Measurements from ENCODE around the gene TYSND1. TPM values are rescaled to one million over a fixed set of nuclear protein-coding genes. Genes with fewer than 3 reads are reported as not detected.
A peak's percentile ranks its signal among the peaks of the same experiment; 100 is the strongest.
"Not testable (repeated sequence)": the region's sequence is repeated elsewhere in the genome, so short reads cannot be mapped to it uniquely, and the experiment has no call there.

Gene TYSND1
- total RNA-seq, 2 experiments from 2014 or later: 9.3 to 9.8 TPM

- H3K27me3 Mint-ChIP-seq: no peaks in the 10 kb centered on the region
- peaks cover 55% of the 10 kb centered on the region for H3K4me1 Mint-ChIP-seq
- no peaks in the 10 kb centered on the region for H3K9me3 Mint-ChIP-seq
- H3K27ac Mint-ChIP-seq: peak overlapping the region; percentile 40
- ChIA-PET POLR2A (interaction anchor here (0.7 to 2.2 kb wide), 3 partner anchors 8 to 16 kb away, joined by 3 to 15 read pairs (median 9); partner anchors contain the start of genes SAR1A and TYSND1), CTCF (interaction anchor here (0.9 to 3.6 kb wide), 4 partner anchors 12 to 202 kb away, joined by 3 to 47 read pairs (median 4); partner anchors contain the start of gene TYSND1)
- H3K4me3 Mint-ChIP-seq: no peak overlapping the region
- peaks cover 71% of the 10 kb centered on the region for H3K36me3 Mint-ChIP-seq (ENCODE audit: low read depth)
- no peak for DNase-seq
Measured at GRCh38 chr10:70162151-70162891, 15.8 kb upstream of the TYSND1 start.

- ChIA-PET CTCF (interaction anchor here (1.3 to 3.6 kb wide), 2 partner anchors 14 to 45 kb away, joined by 3 to 47 read pairs; partner anchors contain the start of gene TYSND1), POLR2A (interaction anchor here (0.7 to 2.2 kb wide), 2 partner anchors 9 to 15 kb away, joined by 3 to 9 read pairs; partner anchors contain the start of gene SAR1A)
- Mint-ChIP-seq H3K9me3 (no peaks in the 10 kb centered on the region), H3K27me3 (no peaks in the 10 kb centered on the region), H3K4me3 (no peak overlapping the region), H3K27ac (no peak overlapping the region), H3K4me1 (peaks cover 46% of the 10 kb centered on the region), H3K36me3 (ENCODE audit: low read depth) (peaks cover 77% of the 10 kb centered on the region)
- DNase-seq: no peak
Measured at GRCh38 chr10:70160798-70161197, 14.3 kb upstream of the TYSND1 start.

DNA sequence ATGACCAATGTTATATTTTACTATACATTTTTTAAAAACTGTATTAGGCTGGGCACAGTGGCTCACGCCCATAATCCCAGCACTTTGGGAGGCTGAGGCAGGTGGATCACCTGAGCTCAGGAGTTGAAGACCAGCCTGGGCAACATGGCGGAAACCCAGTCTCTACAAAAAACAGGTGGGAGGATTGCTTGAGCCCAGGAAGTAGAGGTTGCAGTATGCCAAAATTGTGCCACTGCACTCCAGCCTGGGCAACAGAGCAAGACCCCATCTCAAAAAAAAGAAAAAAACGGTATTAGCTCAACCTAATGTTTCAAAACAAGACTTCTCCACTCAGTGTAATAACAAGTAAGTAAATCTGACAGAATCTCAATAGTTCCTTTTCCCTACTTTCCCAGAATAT, 12.9 kb upstream of the TYSND1 start:
- H3K4me1 Mint-ChIP-seq: peaks cover 36% of the 10 kb centered on the region
- H3K9me3 Mint-ChIP-seq, POLR2A ChIA-PET, DNase-seq, H3K27me3 Mint-ChIP-seq, H3K27ac Mint-ChIP-seq, H3K4me3 Mint-ChIP-seq: not testable (repeated sequence)
- CTCF ChIA-PET: interaction anchor here (1.1 to 5.5 kb wide), 2 partner anchors 13 to 44 kb away, joined by 3 to 40 read pairs; partner anchors contain the start of gene TYSND1
- H3K36me3 Mint-ChIP-seq (ENCODE audit: low read depth): peaks cover 80% of the 10 kb centered on the region

DNA sequence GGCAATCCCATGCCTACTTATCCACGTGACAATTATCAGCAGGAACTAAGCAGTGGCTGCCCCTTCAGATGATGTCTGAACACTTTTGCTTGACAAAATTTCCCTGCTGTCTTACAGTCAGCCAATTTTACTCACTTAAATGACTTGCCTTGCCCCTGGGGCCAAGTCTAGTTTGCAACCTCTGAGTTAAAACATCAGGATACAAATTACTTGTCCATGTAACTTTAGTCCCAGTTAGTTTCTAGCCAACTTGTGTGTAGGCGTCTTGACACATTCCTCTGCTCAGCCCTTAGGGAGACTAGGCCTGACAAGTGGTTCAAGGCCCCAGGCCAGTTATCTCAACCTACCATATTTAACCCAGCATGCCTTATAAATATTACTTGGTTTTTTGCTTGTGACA, 11.6 kb upstream of the TYSND1 start:
- Mint-ChIP-seq H3K4me3 (no peak overlapping the region), H3K9me3 (no peaks in the 10 kb centered on the region), H3K4me1 (peaks cover 23% of the 10 kb centered on the region), H3K27me3 (no peaks in the 10 kb centered on the region), H3K27ac (no peak overlapping the region), H3K36me3 (ENCODE audit: low read depth) (peaks cover 79% of the 10 kb centered on the region)
- POLR2A ChIA-PET: interaction anchor here (0.6 to 2.0 kb wide), 2 partner anchors 12 to 63 kb away, joined by 3 to 6 read pairs; partner anchors contain the start of gene TYSND1
- DNase-seq: no peak
- CTCF ChIA-PET: interaction anchor here (5.5 kb wide), 1 partner anchor 11 kb away, joined by 40 read pairs; the partner anchor contains the start of gene TYSND1

GRCh38 chr10:70155255-70155838, 8.8 kb upstream of the TYSND1 start:
- no peaks in the 10 kb centered on the region for H3K27me3 Mint-ChIP-seq
- ChIA-PET CTCF (interaction anchor here (2.0 to 5.5 kb wide), 2 partner anchors 9 to 39 kb away, joined by 6 to 40 read pairs; partner anchors contain the start of gene TYSND1), POLR2A (interaction anchor here (1.4 kb wide), 1 partner anchor 9 kb away, joined by 4 read pairs; the partner anchor contains the start of gene TYSND1)
- no peak overlapping the region for H3K4me3 Mint-ChIP-seq
- H3K9me3 Mint-ChIP-seq: no peaks in the 10 kb centered on the region
- no peak overlapping the region for H3K27ac Mint-ChIP-seq
- H3K4me1 Mint-ChIP-seq: no peaks in the 10 kb centered on the region
- peaks cover 82% of the 10 kb centered on the region for H3K36me3 Mint-ChIP-seq (ENCODE audit: low read depth)
- DNase-seq: no peak

- DNase-seq: no peak
- CTCF ChIA-PET: interaction anchor here (1.3 kb wide), 1 partner anchor 83 kb away, joined by 5 read pairs; no protein-coding TSS in a partner anchor
- Mint-ChIP-seq H3K9me3 (no peaks in the 10 kb centered on the region), H3K4me3 (no peak overlapping the region), H3K36me3 (ENCODE audit: low read depth) (peaks cover 35% of the 10 kb centered on the region), H3K27ac (no peak overlapping the region), H3K4me1 (peaks cover 19% of the 10 kb centered on the region), H3K27me3 (no peaks in the 10 kb centered on the region)
- POLR2A ChIA-PET: interaction anchor here (5.5 kb wide), 1 partner anchor 20 kb away, joined by 96 read pairs; the partner anchor contains the start of gene SAR1A
Measured at GRCh38 chr10:70148516-70148915, 2.0 kb upstream of the TYSND1 start.

- ChIA-PET POLR2A (interaction anchor here (0.8 to 5.5 kb wide), 9 partner anchors 10 to 256 kb away, joined by 3 to 96 read pairs (median 15); partner anchors contain the start of genes AIFM2, EIF4EBP2, PPA1 and SAR1A), CTCF (interaction anchor here (0.5 to 4.2 kb wide), 32 partner anchors 9 to 455 kb away, joined by 3 to 77 read pairs (median 10); partner anchors contain the start of genes EIF4EBP2, PPA1 and SAR1A)
- Mint-ChIP-seq H3K4me1 (peaks cover 19% of the 10 kb centered on the region), H3K9me3 (no peaks in the 10 kb centered on the region), H3K27me3 (no peaks in the 10 kb centered on the region), H3K4me3 (peak overlapping the region; percentile 75), H3K27ac (peak overlapping the region; percentile 69), H3K36me3 (ENCODE audit: low read depth) (peaks cover 23% of the 10 kb centered on the region)
- DNase-seq: no peak
Measured at GRCh38 chr10:70147259-70147625, 742 bp upstream of the TYSND1 start.

DNA sequence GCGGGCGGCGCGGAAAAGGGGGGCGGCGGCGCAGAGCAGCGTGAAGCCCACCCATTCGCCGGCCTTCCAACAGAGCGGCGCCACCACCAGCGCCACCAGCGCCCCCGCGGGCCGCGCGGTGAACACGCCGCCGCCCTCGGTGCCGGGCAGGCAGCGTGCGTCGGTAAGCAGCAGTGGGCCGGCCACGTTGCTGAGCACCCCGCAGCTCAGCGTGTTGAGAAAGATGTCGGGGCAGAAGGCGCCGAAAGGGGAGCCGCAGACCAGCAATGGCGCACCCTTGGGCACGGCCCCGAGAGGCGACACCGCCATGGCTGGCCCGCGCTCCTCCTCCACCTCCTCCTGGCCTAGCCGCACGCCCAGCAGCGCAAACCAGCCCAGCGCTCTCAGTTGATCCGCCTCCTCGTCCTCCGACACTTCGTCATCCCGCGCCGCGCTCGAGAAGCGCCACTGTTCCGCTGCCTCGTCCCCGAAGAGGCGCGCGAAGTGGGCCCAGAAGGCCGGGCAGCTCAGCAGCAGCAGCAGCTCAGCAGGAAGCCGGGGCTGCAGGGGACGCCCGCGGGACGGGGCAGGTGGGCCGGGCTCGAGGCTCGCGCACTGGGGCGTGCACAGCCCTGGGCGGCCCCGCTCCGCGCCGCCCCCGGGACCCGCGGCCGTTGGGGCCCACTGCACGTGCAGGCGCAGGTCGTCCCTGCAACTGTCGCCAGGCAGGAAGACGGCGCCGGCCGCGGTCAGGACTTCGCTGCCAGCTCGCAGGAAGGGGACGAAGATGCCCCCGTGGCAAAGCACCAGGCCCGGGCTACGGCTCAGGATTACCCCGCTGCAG, 623 bp downstream of the TYSND1 start:
- CTCF ChIA-PET: interaction anchor here (0.6 to 4.2 kb wide), 55 partner anchors 8 to 1798 kb away, joined by 3 to 77 read pairs (median 5); partner anchors contain the start of genes EIF4EBP2, PPA1 and SAR1A
- POLR2A ChIA-PET: interaction anchor here (0.6 to 5.5 kb wide), 23 partner anchors 8 to 262 kb away, joined by 3 to 96 read pairs (median 5); partner anchors contain the start of genes AIFM2, EIF4EBP2, LRRC20 and PPA1
- Mint-ChIP-seq H3K4me3 (peak overlapping the region; percentile 82), H3K27me3 (no peaks in the 10 kb centered on the region), H3K36me3 (ENCODE audit: low read depth) (peaks cover 10% of the 10 kb centered on the region), H3K9me3 (no peaks in the 10 kb centered on the region), H3K27ac (peak overlapping the region; percentile 84), H3K4me1 (peaks cover 19% of the 10 kb centered on the region)
- DNase-seq: peak; percentile 80

GRCh38 chr10:70145166-70145665, 1.3 kb downstream of the TYSND1 start:
- H3K4me3 Mint-ChIP-seq: peak overlapping the region; percentile 68
- H3K4me1 Mint-ChIP-seq: peaks cover 19% of the 10 kb centered on the region
- peaks cover 7% of the 10 kb centered on the region for H3K36me3 Mint-ChIP-seq (ENCODE audit: low read depth)
- no peaks in the 10 kb centered on the region for H3K27me3 Mint-ChIP-seq
- H3K27ac Mint-ChIP-seq: peak overlapping the region; percentile 49
- DNase-seq: peak; percentile 28
- CTCF ChIA-PET: interaction anchor here (1.3 to 4.2 kb wide), 20 partner anchors 10 to 287 kb away, joined by 3 to 77 read pairs (median 20); partner anchors contain the start of genes EIF4EBP2, PPA1 and SAR1A
- POLR2A ChIA-PET: interaction anchor here (0.9 to 5.5 kb wide), 11 partner anchors 10 to 260 kb away, joined by 3 to 96 read pairs (median 14); partner anchors contain the start of genes AIFM2, PPA1 and SAR1A
- H3K9me3 Mint-ChIP-seq: no peaks in the 10 kb centered on the region

DNA sequence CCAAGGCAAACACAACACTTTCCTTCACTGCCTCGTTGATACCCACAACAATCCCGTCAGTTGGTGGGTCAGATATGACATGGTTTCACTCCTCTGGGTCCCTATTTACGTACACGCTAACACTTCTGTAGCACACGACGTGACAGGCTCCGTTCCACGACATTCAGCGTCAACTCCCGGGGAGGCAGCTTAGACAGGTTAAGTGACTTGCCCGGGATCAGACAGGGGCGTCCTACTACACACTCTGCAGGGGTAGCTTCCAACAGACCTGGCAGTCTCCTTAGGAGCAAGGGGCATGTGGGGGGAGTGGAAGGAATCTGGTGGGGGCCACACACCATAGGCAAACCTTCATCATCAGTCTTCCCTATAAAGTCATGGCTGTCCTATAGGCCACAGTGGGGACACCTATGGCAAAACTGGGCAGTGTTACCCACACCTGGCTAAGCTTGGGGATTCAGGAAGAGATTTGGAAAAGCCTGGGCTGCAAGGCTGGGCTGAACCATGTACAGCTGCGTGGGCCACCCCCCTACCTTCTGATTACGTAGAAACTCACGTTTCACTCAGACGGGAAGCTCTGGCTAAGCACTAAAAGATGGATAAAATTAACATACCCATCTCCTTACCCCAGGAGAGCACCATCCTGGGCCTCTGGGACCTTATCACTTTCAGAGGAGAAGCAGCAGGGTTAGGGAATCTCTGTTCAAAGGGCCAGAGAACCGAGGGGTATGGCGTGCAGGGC, 2.0 kb downstream of the TYSND1 start:
- ChIA-PET POLR2A (interaction anchor here (1.1 to 5.5 kb wide), 7 partner anchors 10 to 88 kb away, joined by 3 to 96 read pairs (median 23); partner anchors contain the start of genes AIFM2, PPA1 and SAR1A), CTCF (interaction anchor here (1.4 to 4.2 kb wide), 7 partner anchors 9 to 239 kb away, joined by 3 to 77 read pairs (median 35); partner anchors contain the start of gene SAR1A)
- Mint-ChIP-seq H3K9me3 (no peaks in the 10 kb centered on the region), H3K27ac (no peak overlapping the region), H3K36me3 (ENCODE audit: low read depth) (no peaks in the 10 kb centered on the region), H3K4me3 (peak overlapping the region; percentile 68), H3K27me3 (no peaks in the 10 kb centered on the region), H3K4me1 (peaks cover 19% of the 10 kb centered on the region)
- DNase-seq: no peak

- Mint-ChIP-seq H3K4me1 (peaks cover 18% of the 10 kb centered on the region), H3K4me3 (no peak overlapping the region), H3K27ac (no peak overlapping the region), H3K36me3 (ENCODE audit: low read depth) (no peaks in the 10 kb centered on the region), H3K9me3 (no peaks in the 10 kb centered on the region), H3K27me3 (no peaks in the 10 kb centered on the region)
- ChIA-PET CTCF (no interaction called here), POLR2A (no interaction called here)
- no peak for DNase-seq
Measured at GRCh38 chr10:70142555-70142954, 3.9 kb downstream of the TYSND1 start.
